ENCODE data around the gene FRK.

Gene FRK

DNA sequence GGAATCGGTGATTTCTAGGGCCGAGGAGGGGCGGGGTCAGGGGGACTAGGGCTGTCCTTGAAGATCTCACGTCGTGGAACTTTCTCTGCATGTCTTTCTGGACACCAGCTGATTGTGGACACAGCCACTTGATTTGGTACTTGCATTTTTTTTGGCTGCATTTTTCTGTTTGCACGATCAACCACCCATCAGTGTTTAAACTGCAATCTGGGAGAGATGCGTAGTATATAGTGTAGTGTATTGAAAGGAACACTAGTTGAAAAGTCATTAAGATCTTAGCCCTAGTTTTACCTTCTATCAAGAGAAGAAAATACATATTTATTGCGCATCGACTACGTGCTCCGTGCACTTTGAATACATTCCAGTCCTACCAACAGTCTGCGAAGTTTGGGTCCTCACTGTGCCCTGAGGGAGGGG, 40.6 kb upstream of the FRK start (continued):
- TF ChIP-seq TCF7L2 (IDR thresholded peaks at IDR 0.05; ENCODE audit: borderline replicate concordance, low read depth, low read length): no peak
- no peak for TF ChIP-seq ZNF792 (tag by site-specific recombination; IDR thresholded peaks at IDR 0.05)
- TF ChIP-seq ZNF791 (tag by site-specific recombination; IDR thresholded peaks at IDR 0.05): no peak
- no peak for TF ChIP-seq ZNF248 (tag by site-specific recombination; IDR thresholded peaks at IDR 0.05)
- no peak for TF ChIP-seq GLI2 (tag by site-specific recombination; IDR thresholded peaks at IDR 0.05; ENCODE audit: borderline replicate concordance, low read depth)
- TF ChIP-seq, protein P1, sequence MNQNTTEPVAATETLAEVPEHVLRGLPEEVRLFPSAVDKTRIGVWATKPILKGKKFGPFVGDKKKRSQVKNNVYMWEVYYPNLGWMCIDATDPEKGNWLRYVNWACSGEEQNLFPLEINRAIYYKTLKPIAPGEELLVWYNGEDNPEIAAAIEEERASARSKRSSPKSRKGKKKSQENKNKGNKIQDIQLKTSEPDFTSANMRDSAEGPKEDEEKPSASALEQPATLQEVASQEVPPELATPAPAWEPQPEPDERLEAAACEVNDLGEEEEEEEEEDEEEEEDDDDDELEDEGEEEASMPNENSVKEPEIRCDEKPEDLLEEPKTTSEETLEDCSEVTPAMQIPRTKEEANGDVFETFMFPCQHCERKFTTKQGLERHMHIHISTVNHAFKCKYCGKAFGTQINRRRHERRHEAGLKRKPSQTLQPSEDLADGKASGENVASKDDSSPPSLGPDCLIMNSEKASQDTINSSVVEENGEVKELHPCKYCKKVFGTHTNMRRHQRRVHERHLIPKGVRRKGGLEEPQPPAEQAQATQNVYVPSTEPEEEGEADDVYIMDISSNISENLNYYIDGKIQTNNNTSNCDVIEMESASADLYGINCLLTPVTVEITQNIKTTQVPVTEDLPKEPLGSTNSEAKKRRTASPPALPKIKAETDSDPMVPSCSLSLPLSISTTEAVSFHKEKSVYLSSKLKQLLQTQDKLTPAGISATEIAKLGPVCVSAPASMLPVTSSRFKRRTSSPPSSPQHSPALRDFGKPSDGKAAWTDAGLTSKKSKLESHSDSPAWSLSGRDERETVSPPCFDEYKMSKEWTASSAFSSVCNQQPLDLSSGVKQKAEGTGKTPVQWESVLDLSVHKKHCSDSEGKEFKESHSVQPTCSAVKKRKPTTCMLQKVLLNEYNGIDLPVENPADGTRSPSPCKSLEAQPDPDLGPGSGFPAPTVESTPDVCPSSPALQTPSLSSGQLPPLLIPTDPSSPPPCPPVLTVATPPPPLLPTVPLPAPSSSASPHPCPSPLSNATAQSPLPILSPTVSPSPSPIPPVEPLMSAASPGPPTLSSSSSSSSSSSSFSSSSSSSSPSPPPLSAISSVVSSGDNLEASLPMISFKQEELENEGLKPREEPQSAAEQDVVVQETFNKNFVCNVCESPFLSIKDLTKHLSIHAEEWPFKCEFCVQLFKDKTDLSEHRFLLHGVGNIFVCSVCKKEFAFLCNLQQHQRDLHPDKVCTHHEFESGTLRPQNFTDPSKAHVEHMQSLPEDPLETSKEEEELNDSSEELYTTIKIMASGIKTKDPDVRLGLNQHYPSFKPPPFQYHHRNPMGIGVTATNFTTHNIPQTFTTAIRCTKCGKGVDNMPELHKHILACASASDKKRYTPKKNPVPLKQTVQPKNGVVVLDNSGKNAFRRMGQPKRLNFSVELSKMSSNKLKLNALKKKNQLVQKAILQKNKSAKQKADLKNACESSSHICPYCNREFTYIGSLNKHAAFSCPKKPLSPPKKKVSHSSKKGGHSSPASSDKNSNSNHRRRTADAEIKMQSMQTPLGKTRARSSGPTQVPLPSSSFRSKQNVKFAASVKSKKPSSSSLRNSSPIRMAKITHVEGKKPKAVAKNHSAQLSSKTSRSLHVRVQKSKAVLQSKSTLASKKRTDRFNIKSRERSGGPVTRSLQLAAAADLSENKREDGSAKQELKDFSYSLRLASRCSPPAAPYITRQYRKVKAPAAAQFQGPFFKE (tag by site-specific recombination; IDR thresholded peaks at IDR 0.05; ENCODE audit: borderline replicate concordance): no peak
- TF ChIP-seq, protein P2, sequence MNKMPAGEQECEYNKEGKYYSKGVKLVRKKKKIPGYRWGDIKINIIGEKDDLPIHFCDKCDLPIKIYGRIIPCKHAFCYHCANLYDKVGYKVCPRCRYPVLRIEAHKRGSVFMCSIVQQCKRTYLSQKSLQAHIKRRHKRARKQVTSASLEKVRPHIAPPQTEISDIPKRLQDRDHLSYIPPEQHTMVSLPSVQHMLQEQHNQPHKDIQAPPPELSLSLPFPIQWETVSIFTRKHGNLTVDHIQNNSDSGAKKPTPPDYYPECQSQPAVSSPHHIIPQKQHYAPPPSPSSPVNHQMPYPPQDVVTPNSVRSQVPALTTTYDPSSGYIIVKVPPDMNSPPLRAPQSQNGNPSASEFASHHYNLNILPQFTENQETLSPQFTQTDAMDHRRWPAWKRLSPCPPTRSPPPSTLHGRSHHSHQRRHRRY (tag by site-specific recombination; IDR thresholded peaks at IDR 0.05): no peak
- TF ChIP-seq HOXC10 (CRISPR knock-in tag; IDR thresholded peaks at IDR 0.05): 0 out of 2 replicates have a peak, but pooled peaks have one; percentile 2
- TF ChIP-seq YY1 (tag by site-specific recombination; IDR thresholded peaks at IDR 0.05): no peak
- no peak for TF ChIP-seq BCL11B (tag by site-specific recombination; IDR thresholded peaks at IDR 0.05; ENCODE audit: low read depth)
- no peak for TF ChIP-seq ZBTB21 (tag by site-specific recombination; IDR thresholded peaks at IDR 0.05)
- TF ChIP-seq ZBTB17 (tag by site-specific recombination; IDR thresholded peaks at IDR 0.05): peak; percentile 39; the same call in 1 of the 2 replicates
- TF ChIP-seq, protein P3, sequence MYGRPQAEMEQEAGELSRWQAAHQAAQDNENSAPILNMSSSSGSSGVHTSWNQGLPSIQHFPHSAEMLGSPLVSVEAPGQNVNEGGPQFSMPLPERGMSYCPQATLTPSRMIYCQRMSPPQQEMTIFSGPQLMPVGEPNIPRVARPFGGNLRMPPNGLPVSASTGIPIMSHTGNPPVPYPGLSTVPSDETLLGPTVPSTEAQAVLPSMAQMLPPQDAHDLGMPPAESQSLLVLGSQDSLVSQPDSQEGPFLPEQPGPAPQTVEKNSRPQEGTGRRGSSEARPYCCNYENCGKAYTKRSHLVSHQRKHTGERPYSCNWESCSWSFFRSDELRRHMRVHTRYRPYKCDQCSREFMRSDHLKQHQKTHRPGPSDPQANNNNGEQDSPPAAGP (tag by site-specific recombination; IDR thresholded peaks at IDR 0.05): no peak

DNA sequence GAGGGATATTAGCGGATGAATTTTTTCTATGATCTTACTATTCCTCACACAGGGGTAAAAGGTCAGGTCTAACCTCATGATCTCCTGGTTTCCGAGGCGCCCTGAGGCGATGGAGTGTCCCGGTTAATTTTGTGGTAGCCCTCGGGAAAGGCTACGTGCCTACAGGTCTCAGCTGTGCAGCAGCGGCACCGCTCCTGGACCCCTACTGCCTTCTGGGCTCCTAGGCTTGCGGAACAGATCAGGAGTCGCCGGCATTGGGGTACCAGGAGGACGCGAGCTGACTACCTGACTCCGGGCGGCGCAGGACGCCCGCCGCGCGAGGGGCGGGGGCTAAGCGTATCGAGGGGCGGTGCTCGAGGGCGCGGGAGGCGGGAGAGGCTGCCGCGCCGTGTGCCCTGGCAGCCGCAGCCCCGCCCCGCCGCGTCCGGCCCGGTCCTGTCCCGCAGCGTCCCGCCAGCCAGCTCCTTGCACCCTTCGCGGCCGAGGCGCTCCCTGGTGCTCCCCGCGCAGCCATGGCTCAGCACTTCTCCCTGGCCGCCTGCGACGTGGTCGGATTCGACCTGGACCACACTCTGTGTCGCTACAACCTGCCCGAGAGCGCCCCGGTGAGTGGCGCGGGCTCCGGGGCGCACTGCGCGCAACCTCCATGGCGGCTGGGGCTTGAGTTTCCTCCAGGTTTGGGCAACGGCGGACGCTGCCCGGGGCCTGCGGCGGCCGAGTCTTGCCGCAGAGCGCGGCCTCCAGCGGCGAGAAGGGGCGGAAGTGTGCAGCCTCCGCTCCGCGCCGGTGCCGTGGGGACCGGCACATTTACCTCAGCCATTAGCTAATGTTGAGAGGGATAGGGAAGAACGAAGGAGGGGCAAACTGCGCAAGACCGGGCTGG, 40.0 kb upstream of the FRK start, which contains the start of gene NT5DC1:
Gene NT5DC1, plus strand, starts transcription at position 435 of the 883 bp plus-strand sequence. Its CDS starts 78 bp downstream, at position 513.
- Histone ChIP-seq H3K36me3 (ENCODE audit: control insufficient read depth in 2 of 2, insufficient read depth in 1 of 2, low read length in 2 of 2) (peaks cover 0 to 14% of the 10 kb centered on the region in 2 experiments; a peak in 1 of 3 replicates), H3K4me3 (ENCODE audit: low read depth, low read length) (peak within 1 kb of the TSS; percentile 81), H3K4me1 (ENCODE audit: control insufficient read depth, insufficient read depth, low read length) (peaks cover 3% of the 10 kb centered on the region; the same call in 1 of the 2 replicates), H3K27ac (ENCODE audit: extremely low read depth, low read depth, low read length) (peak within 1 kb of the TSS; percentile 95), H3K9me3 (ENCODE audit: control insufficient read depth, insufficient read depth, low read depth, low read length) (no peaks in the 10 kb centered on the region)
- CTCF ChIA-PET: interaction anchor here (0.6 to 3.8 kb wide), 13 partner anchors 8 to 1708 kb away, joined by 3 to 37 read pairs (median 4); no protein-coding TSS in a partner anchor
- POLR2A ChIA-PET: interaction anchor here (0.6 to 1.9 kb wide), 16 partner anchors 11 to 471 kb away, joined by 3 to 10 read pairs (median 3); partner anchors contain the start of genes FRK and RWDD1
- TF ChIP-seq ZBTB1 (tag by site-specific recombination; IDR thresholded peaks at IDR 0.05) (no peak), ZNF629 (tag by site-specific recombination; IDR thresholded peaks at IDR 0.05) (peak; percentile 57; the same call in 1 of the 2 replicates), KLF8 (tag by site-specific recombination; IDR thresholded peaks at IDR 0.05) (0 out of 2 replicates have a peak, but pooled peaks have one; percentile 44), ZNF585B (tag by site-specific recombination; IDR thresholded peaks at IDR 0.05) (no peak; the same call in 1 of the 2 replicates), ZBTB48 (tag by site-specific recombination; IDR thresholded peaks at IDR 0.05) (peak; percentile 84), ZNF658 (tag by site-specific recombination; IDR thresholded peaks at IDR 0.05) (no peak), KLF9 (tag by site-specific recombination; IDR thresholded peaks at IDR 0.05; ENCODE audit: low read depth) (peak; percentile 56; the same call in 1 of the 2 replicates), ZSCAN30 (tag by site-specific recombination; IDR thresholded peaks at IDR 0.05) (peak; percentile 79), ZNF558 (tag by site-specific recombination; IDR thresholded peaks at IDR 0.05) (no peak), ZNF670 (tag by site-specific recombination; IDR thresholded peaks at IDR 0.05; ENCODE audit: low read depth) (no peak), ZNF239 (tag by site-specific recombination; IDR thresholded peaks at IDR 0.05) (peak; percentile 72)
- TF ChIP-seq, protein P4, sequence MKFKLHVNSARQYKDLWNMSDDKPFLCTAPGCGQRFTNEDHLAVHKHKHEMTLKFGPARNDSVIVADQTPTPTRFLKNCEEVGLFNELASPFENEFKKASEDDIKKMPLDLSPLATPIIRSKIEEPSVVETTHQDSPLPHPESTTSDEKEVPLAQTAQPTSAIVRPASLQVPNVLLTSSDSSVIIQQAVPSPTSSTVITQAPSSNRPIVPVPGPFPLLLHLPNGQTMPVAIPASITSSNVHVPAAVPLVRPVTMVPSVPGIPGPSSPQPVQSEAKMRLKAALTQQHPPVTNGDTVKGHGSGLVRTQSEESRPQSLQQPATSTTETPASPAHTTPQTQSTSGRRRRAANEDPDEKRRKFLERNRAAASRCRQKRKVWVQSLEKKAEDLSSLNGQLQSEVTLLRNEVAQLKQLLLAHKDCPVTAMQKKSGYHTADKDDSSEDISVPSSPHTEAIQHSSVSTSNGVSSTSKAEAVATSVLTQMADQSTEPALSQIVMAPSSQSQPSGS (tag by site-specific recombination; IDR thresholded peaks at IDR 0.05; ENCODE audit: low read depth): no peak
- TF ChIP-seq, protein P3 (tag by site-specific recombination; IDR thresholded peaks at IDR 0.05): peak; percentile 60; the same call in 1 of the 2 replicates

Measured in HEK293 (cell line).